ENCODE data around the gene MGRN1.

Gene MGRN1

DNA sequence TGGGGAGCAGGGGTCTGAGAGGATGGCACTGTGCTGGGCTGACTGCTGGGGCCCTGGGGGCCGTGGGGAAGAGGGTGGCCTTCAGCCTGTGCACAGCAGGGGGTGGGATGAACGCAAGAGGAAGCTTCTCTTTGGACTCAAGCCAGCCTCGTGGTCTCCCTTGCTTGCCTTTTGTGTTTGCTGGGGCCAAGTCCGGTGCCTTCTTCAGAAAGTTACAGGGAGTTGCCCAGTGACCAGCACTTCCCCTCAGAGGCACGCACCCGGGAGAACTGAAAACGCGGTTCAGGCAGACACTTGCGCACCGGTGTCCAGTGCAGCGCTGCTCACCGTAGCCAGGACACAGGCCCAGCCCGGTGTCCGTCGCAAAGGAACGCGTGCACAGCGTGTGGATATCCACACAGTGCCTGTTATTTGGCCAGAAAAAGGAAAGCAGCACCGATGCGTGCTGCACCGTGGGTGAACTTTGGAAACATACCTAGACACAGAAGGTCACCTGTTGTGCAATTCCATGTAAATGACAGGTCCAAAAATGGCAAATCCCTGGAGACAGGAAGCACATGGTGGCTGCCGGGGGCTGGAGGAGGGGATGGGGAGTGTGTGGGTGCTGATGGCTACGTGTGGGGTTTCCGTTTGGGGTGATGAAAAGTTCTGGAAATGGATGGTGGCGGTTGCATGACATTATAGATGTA, 39.3 kb downstream of the MGRN1 start:
- H3K27me3 ChIP-seq (ENCODE audit: control insufficient read depth, insufficient read depth, low read length), result no peaks in the 10 kb centered on the region
- no peaks in the 10 kb centered on the region; the same call in 1 of the 2 replicates for H3K4me1 ChIP-seq (ENCODE audit: control insufficient read depth, insufficient read depth, low read length)
- no peaks in the 10 kb centered on the region for H3K9me3 ChIP-seq (ENCODE audit: control insufficient read depth, insufficient read depth, low read length)
- WGBS (ENCODE audit: insufficient coverage, insufficient read length), result no CpG with 5 or more reads among the region's 25 CpGs
- no peak overlapping the region for H3K27ac ChIP-seq (ENCODE audit: low read length)
- H3K4me3 ChIP-seq (ENCODE audit: low read length), result no peak overlapping the region
- DNase-seq (ENCODE audit: low read depth, low spot score), result no peak
- H3K36me3 ChIP-seq (ENCODE audit: control insufficient read depth, insufficient read depth, low read length), result peaks cover 26% of the 10 kb centered on the region

DNA sequence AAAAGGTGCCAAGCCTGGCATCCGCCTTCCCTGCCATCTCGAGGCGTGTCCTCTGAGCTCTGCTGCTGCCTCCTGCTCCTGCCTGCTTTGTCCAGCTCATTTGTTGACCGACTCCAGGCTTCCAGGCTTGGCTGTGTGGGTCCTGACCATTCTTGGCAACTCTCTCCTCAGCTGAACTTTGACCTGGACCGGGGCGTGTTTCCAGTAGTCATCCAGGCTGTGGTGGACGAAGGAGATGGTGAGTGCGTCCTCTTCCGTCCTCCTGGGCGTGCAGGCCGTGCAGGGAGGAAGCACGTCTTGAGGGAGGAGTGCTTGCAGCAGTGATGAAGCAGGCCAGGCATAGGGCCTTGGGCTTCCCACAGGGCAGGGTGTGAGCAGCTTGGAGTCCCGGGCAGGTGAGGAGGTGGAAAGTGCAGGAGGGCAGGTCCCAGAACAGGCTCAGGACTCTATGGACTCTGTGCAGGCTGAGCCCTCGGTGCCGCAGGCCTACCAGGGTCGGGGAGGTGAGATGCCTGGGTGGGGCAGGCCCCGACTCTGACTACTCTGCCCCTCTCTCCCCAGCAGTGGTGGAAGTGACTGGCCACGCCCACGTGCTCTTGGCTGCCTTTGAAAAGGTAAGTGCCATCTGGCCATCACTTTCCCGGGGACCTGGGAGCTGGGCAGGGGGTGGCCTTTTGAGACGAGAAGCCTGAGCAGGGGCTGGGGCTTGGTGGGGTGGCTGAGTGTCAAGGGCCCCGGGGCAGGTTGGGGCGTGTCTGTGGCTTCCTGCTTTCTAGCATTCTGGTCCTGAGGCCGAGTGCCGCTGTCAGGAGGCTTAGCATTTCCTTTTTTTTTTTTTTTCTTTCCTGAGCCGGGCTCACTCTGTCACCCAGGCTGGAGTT, 40.2 kb downstream of the MGRN1 start:
- no peak for DNase-seq (ENCODE audit: low read depth, low spot score)
- Histone ChIP-seq H3K4me1 (ENCODE audit: control insufficient read depth, insufficient read depth, low read length) (no peaks in the 10 kb centered on the region; the same call in 1 of the 2 replicates), H3K9me3 (ENCODE audit: control insufficient read depth, insufficient read depth, low read length) (no peaks in the 10 kb centered on the region), H3K4me3 (ENCODE audit: low read length) (no peak overlapping the region), H3K27me3 (ENCODE audit: control insufficient read depth, insufficient read depth, low read length) (no peaks in the 10 kb centered on the region), H3K27ac (ENCODE audit: low read length) (no peak overlapping the region), H3K36me3 (ENCODE audit: control insufficient read depth, insufficient read depth, low read length) (peaks cover 27% of the 10 kb centered on the region)
- WGBS (ENCODE audit: insufficient coverage, insufficient read length), result no CpG with 5 or more reads among the region's 26 CpGs

DNA sequence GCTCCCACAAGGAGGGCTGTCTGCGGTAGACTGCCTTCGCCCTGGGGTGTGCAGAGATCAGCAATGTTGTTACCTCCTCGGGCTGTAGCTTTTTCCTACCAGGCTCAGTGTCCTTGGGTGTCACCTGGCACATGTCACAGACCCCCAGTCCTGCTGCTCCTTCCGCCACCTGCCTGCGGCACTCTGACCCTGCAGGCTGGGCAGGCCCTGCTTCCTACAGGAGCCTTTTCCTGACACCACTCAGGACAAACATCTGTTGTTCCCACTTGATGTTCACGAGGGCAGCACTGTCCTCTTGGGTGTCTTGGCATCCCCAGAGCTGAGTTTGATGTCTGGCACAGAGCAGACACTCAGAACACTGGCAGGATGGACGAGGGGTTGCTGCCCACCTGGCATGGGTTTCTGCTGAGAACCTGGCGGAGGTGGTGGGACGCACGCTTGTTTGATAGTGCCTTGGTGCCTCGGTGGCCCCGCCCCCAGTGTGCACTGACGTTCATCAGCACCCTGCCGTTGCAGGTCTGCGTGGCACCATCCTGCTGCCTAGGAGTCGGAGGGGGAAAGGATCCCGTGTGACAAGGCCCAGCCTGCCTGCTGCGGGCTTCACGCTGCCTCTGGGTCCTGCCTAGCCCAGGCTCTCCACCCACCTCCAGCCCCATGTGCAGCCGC, 42.0 kb downstream of the MGRN1 start:
- no peaks in the 10 kb centered on the region for H3K4me1 ChIP-seq (ENCODE audit: control insufficient read depth, insufficient read depth, low read length)
- no CpG with 5 or more reads among the region's 20 CpGs for whole genome bisulfite sequencing (ENCODE audit: insufficient coverage, insufficient read length)
- no peaks in the 10 kb centered on the region for H3K27me3 ChIP-seq (ENCODE audit: control insufficient read depth, insufficient read depth, low read length)
- H3K9me3 ChIP-seq (ENCODE audit: control insufficient read depth, insufficient read depth, low read length), result no peaks in the 10 kb centered on the region
- DNase-seq (ENCODE audit: low read depth, low spot score), result no peak
- H3K36me3 ChIP-seq (ENCODE audit: control insufficient read depth, insufficient read depth, low read length), result peaks cover 24% of the 10 kb centered on the region
- no peak overlapping the region for H3K4me3 ChIP-seq (ENCODE audit: low read length)
- H3K27ac ChIP-seq (ENCODE audit: low read length), result no peak overlapping the region

DNA sequence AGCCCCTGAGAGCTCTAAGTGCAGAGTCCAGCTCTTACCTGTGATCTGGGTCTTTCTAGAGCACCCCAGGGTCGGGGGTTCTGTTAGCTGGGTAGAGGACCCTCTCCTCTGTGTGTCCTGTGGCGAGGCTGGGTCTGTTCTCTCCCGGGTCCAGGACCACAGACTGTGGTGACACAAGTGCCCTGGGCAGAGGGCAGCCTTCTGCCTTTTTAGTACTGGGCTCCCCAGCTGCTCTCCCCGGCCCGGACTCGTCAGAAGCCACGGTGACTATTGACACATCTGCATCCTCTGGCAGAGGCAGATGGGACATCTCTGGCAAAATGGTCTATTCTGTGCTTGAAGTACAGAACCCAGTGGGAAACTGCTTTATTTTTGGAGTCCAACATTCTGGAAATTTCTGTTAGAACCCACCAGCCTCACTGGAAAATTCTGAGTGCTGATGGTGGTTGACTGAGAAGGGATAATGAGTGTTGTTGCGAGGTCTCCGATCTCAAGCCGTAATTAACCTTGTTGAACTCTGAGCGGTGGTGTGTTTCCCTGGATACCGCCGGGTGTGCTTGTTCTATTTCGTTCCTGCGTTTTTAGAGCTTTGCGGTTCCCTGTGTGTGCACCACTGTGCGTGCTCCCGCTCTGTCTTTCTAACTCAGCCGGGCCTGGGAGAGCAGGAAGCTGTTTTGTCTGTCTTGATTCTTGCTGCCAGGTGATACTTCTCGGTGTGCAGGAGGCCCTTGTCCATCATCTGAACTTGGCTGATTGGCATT, 42.8 kb downstream of the MGRN1 start:
- Histone ChIP-seq H3K27me3 (ENCODE audit: control insufficient read depth, insufficient read depth, low read length) (no peaks in the 10 kb centered on the region), H3K4me1 (ENCODE audit: control insufficient read depth, insufficient read depth, low read length) (no peaks in the 10 kb centered on the region), H3K27ac (ENCODE audit: low read length) (no peak overlapping the region), H3K9me3 (ENCODE audit: control insufficient read depth, insufficient read depth, low read length) (no peaks in the 10 kb centered on the region), H3K36me3 (ENCODE audit: control insufficient read depth, insufficient read depth, low read length) (peaks cover 24% of the 10 kb centered on the region), H3K4me3 (ENCODE audit: low read length) (no peak overlapping the region)
- WGBS (ENCODE audit: insufficient coverage, insufficient read length), result no CpG with 5 or more reads among the region's 20 CpGs
- DNase-seq (ENCODE audit: low read depth, low spot score), result no peak

DNA sequence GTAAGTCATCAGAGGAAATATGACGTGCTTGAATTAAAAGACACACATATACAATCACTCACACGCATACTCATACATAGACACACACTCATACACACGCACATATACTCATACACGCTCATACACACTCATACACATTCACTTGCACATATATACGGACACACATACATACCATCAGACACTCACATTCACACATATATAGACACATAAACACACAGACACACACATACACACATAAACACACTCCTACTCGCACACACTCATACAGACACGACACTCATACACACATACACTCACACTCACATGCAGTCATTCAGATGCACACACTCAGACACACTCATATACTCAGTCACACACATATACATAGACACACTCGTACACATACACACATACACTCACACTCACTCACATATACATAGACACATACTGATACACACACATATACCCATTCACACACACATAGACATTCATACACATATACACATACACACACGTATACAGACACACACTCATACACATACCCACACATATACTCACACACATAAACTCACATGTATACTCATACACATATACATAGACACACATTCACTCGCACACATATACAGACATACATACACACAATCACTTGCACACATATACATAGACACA, 43.8 kb downstream of the MGRN1 start:
- Histone ChIP-seq H3K36me3 (ENCODE audit: control insufficient read depth, insufficient read depth, low read length) (peaks cover 25% of the 10 kb centered on the region), H3K4me1 (ENCODE audit: control insufficient read depth, insufficient read depth, low read length) (no peaks in the 10 kb centered on the region)
- 100% methylated on average over 9 of the region's 10 CpGs for WGBS (ENCODE audit: insufficient coverage, insufficient read length)

DNA sequence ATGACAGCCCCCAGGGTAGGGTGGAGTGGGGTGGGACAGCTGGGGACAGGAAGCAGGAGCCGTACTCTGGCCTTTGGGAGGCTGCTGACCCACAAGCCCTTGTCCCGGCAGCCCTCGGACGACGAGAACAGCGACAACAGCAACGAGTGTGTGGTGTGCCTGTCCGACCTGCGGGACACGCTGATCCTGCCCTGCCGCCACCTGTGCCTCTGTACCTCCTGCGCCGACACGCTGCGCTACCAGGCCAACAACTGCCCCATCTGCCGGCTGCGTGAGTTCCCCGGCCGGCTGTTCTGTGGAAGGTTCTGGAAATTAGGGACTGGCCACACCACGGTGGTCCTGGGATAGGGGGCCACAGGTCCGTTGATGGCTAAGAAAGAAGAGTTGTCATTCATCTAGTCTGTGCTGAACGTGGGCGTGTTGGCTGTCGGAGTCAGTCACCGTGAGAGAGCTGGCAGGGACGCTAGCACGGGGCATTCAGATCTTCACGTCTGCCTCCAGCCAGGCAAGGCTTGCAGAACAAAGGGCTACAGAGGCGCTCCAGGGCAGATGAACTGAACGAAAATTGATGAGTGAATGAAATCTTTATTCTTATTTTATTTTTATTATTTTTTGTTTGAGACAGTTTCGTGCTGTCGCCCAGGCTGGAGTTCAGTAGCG, 48.9 kb downstream of the MGRN1 start:
- no peaks in the 10 kb centered on the region for H3K27me3 ChIP-seq (ENCODE audit: control insufficient read depth, insufficient read depth, low read length)
- no peaks in the 10 kb centered on the region for H3K9me3 ChIP-seq (ENCODE audit: control insufficient read depth, insufficient read depth, low read length)
- H3K4me1 ChIP-seq (ENCODE audit: control insufficient read depth, insufficient read depth, low read length), result no peaks in the 10 kb centered on the region; the same call in 1 of the 2 replicates
- no CpG with 5 or more reads among the region's 33 CpGs for WGBS (ENCODE audit: insufficient coverage, insufficient read length)
- no peak overlapping the region for H3K4me3 ChIP-seq (ENCODE audit: low read length)
- no peak for DNase-seq (ENCODE audit: low read depth, low spot score)
- peaks cover 15% of the 10 kb centered on the region for H3K36me3 ChIP-seq (ENCODE audit: control insufficient read depth, insufficient read depth, low read length)
- H3K27ac ChIP-seq (ENCODE audit: low read length), result no peak overlapping the region

More for the DNA sequence above, 43.8 kb downstream of the MGRN1 start:
- H3K9me3 ChIP-seq (ENCODE audit: control insufficient read depth, insufficient read depth, low read length), result no peaks in the 10 kb centered on the region
- no peak overlapping the region for H3K27ac ChIP-seq (ENCODE audit: low read length)
- no peak for DNase-seq (ENCODE audit: low read depth, low spot score)
- no peak overlapping the region for H3K4me3 ChIP-seq (ENCODE audit: low read length)
- no peaks in the 10 kb centered on the region for H3K27me3 ChIP-seq (ENCODE audit: control insufficient read depth, insufficient read depth, low read length)

DNA sequence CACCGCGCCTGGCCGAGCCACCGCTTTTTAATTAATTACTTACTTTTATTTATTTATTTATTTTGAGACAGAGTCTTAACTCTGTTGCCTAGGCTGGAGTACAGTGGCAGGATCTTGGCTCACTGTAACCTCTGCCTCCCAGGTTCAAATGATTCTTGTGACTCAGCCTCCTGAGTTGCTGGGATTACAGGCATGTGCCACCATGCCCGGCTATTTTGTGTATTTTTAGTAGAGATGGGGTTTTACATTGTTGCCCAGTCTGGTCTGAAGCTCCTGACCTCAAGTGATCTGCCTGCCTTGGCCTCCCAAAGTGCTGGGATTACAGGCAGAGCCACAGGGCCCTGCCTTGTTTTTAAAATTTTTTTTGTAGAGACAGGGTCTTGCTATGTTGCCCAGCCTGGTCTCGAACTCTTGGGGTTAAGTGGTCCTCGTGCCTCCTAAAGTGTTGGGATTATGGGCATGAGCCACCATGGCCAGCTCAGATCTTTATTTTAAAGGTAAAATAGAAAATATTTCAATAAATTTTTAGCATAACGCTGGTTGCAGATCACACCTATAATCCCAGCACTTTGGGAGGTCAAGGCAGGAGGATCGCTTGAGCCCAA, 50.4 kb downstream of the MGRN1 start:
- Histone ChIP-seq H3K9me3 (ENCODE audit: control insufficient read depth, insufficient read depth, low read length) (no peaks in the 10 kb centered on the region), H3K4me3 (ENCODE audit: low read length) (no peak overlapping the region), H3K27ac (ENCODE audit: low read length) (no peak overlapping the region), H3K27me3 (ENCODE audit: control insufficient read depth, insufficient read depth, low read length) (no peaks in the 10 kb centered on the region), H3K36me3 (ENCODE audit: control insufficient read depth, insufficient read depth, low read length) (peaks cover 8% of the 10 kb centered on the region; the same call in 1 of the 2 replicates), H3K4me1 (ENCODE audit: control insufficient read depth, insufficient read depth, low read length) (no peaks in the 10 kb centered on the region; the same call in 1 of the 2 replicates)
- no peak for DNase-seq (ENCODE audit: low read depth, low spot score)
- WGBS (ENCODE audit: insufficient coverage, insufficient read length), result no CpG with 5 or more reads among the region's 9 CpGs

DNA sequence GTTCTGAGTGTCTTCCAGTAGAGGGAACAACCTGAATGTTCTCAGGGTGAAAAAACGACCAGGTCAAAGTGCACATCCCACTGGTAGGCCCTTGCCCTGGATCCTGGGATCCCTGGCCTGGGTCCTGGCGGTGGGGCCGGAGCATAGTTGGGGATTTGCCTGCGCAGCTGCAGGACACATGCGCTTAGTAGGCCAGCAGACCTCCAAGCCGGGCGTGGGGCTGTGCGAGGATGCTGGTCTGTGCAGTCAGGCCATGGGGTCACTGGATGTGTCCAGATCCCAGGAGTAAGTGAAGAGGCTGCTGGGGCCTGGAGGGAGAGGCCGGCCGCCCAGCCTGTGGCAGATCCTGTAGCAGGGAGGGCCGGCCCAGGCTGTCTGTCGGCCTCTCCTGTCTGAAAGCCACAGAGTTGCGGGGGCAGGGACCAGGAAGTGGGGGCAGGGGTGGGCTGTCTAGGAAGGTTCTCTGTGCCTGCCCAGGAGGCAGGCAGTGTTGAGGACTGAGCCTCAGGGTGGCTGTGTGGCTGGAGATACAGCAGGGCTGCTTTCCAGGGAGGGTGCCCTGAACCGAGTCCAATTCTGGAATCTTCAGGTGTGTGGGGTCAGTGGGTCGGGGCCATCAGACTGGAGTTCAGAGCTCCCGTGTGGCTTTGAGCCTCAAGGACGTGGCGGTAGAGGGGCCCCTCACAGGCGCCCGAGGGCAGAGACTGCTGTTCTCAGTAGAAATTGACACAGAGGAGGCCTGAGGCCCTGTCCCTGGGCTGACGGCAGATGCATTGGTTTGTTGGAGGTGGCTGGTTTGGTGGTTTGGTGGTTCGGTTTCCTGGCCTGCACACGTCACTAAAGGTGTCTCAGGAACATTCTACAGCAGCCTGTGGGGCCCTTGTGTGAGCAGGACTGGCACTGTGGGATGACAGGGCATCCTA, 51.5 kb downstream of the MGRN1 start:
- no peak for DNase-seq (ENCODE audit: low read depth, low spot score)
- H3K4me3 ChIP-seq (ENCODE audit: low read length), result no peak overlapping the region
- H3K36me3 ChIP-seq (ENCODE audit: control insufficient read depth, insufficient read depth, low read length), result peaks cover 11% of the 10 kb centered on the region; the same call in 1 of the 2 replicates
- H3K27ac ChIP-seq (ENCODE audit: low read length), result no peak overlapping the region
- no peaks in the 10 kb centered on the region; the same call in 1 of the 2 replicates for H3K4me1 ChIP-seq (ENCODE audit: control insufficient read depth, insufficient read depth, low read length)
- no peaks in the 10 kb centered on the region for H3K27me3 ChIP-seq (ENCODE audit: control insufficient read depth, insufficient read depth, low read length)
- WGBS (ENCODE audit: insufficient coverage, insufficient read length), result no CpG with 5 or more reads among the region's 23 CpGs
- no peaks in the 10 kb centered on the region for H3K9me3 ChIP-seq (ENCODE audit: control insufficient read depth, insufficient read depth, low read length)
